Breast epithelium (tissue), 4 donors: Measurements from ENCODE around the gene EDA. TPM values are rescaled to one million over a fixed set of nuclear protein-coding genes. Genes with fewer than 3 reads are reported as not detected.

Experiments
- DNase-seq, 2 donors: peaks; one replicate each; pipeline ENCODE4 v3.0.0-alpha.2; 2019; ENCODE audit warnings: low spot score in 2 of 2
- H3K27ac ChIP-seq, 2 donors: fragments of 200-600 bp; sonication (generic) in 1 of 2; one replicate each; pipeline ENCODE4 v1.5.1; 2016 to 2019; ENCODE audit warnings: mild to moderate bottlenecking in 1 of 2
- H3K27me3 ChIP-seq, 2 donors: fragments of 200-600 bp; sonication (generic) in 1 of 2; one replicate each; pipeline versions ENCODE4 v1.5.1 to v1.6.0; 2017 to 2019; ENCODE audit warnings: control low read depth in 1 of 2, mild to moderate bottlenecking in 1 of 2
- H3K36me3 ChIP-seq: fragments of 200-600 bp; one replicate; pipeline ENCODE4 v1.5.1; 2019
- H3K4me1 ChIP-seq, 2 donors: fragments of 200-600 bp; sonication (generic); one replicate each; pipeline ENCODE4 v1.5.1; 2016 to 2019; ENCODE audit warnings: control low read depth in 1 of 2
- H3K4me3 ChIP-seq, 3 donors: fragments of 200-600 bp; sonication (generic); 1 replicate in 2 of 3; 2 replicates in 1 of 3; pipeline ENCODE4 v1.5.1; 2016 to 2019; ENCODE audit warnings: mild to moderate bottlenecking in 3 of 3, moderate library complexity in 2 of 3
- H3K9me3 ChIP-seq, 2 donors: fragments of 200-600 bp; sonication (generic) in 1 of 2; one replicate each; pipeline ENCODE4 v1.5.1; 2016 to 2019; ENCODE audit warnings: control low read depth in 1 of 2
- CTCF ChIP-seq, 3 donors: fragments of 450-650 bp; IDR thresholded peaks; one replicate each; pipeline ENCODE4 v1.5.1; 2016 to 2017; ENCODE audit warnings: antibody characterized with exemption in 3 of 3, mild to moderate bottlenecking in 3 of 3, moderate library complexity in 3 of 3
- POLR2A ChIP-seq: fragments of 450-650 bp; IDR thresholded peaks from one replicate; pipeline ENCODE4 v1.6.1; 2016; ENCODE audit warnings: antibody characterized with exemption, mild to moderate bottlenecking, moderate library complexity
- POLR2AphosphoS5 ChIP-seq, 3 donors: sonication (generic); formaldehyde crosslinking; IDR thresholded peaks; one replicate each; pipeline ENCODE4 v1.6.1; 2017; ENCODE audit warnings: antibody characterized with exemption in 3 of 3
- intact Hi-C: fragments of 100-400 bp; cut with DNase I; formaldehyde crosslinking; loops from one replicate; pipeline ENCODE4 v1.15.1; 2023; ENCODE audit warnings: low total_unique reads
- total RNA-seq, 3 donors: library from RNA; depleted of rRNA; stranded (reverse); fragments of >200 nt; gene quantifications; one replicate each; pipeline ENCODE4 v1.1.0, GENCODE V29; 2016

The EDA gene
- total RNA-seq, 3 donors from 2014 or later = 3.6 to 6.7 (median 5.0) TPM

- Histone ChIP-seq H3K27ac (no peak overlapping the region), H3K4me1 (no peaks in the 10 kb centered on the region), H3K4me3 (no peak overlapping the region), H3K27me3 (peaks cover 0 to 11% of the 10 kb centered on the region in 2 donors), H3K36me3 (no peaks in the 10 kb centered on the region), H3K9me3 (peaks cover 7 to 10% of the 10 kb centered on the region in 2 donors)
- intact Hi-C loops = no loop called here
- no peak for TF ChIP-seq POLR2AphosphoS5 (IDR thresholded peaks at IDR 0.05)
- TF ChIP-seq POLR2A = no peak
- TF ChIP-seq CTCF (IDR thresholded peaks at IDR 0.05) = no peak
- DNase-seq = no peak
Measured at GRCh38 chrX:69759921-69760625, 144.2 kb downstream of the EDA start.

DNA sequence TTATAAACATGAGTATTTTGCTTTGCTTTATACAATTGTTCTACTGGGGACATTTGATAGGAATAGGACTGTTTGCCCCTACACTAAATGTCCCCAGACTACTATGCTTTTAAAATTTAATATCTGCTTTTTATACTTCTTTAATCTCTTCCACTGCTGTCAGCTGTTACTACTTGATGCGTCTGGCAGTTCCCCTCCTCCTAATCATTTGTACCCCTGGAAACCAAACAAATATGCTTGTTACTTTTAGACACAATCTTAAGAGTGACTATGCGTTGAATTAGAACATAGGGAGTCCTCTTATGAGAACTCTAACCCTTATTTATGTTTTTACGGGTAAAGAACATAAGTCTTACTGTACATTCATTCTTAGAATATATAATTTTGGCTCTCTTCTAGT, 145.7 kb downstream of the EDA start:
- DNase-seq = no peak
- intact Hi-C loops = no loop called here
- H3K27ac ChIP-seq = no peak overlapping the region
- TF ChIP-seq CTCF (IDR thresholded peaks at IDR 0.05) (no peak), POLR2AphosphoS5 (IDR thresholded peaks at IDR 0.05) (no peak), POLR2A (no peak)
- H3K4me3 ChIP-seq = no peak overlapping the region
- H3K36me3 ChIP-seq = no peaks in the 10 kb centered on the region
- peaks cover 0 to 3% of the 10 kb centered on the region in 2 donors for H3K9me3 ChIP-seq
- no peaks in the 10 kb centered on the region for H3K4me1 ChIP-seq
- peaks cover 0 to 11% of the 10 kb centered on the region in 2 donors for H3K27me3 ChIP-seq

DNA sequence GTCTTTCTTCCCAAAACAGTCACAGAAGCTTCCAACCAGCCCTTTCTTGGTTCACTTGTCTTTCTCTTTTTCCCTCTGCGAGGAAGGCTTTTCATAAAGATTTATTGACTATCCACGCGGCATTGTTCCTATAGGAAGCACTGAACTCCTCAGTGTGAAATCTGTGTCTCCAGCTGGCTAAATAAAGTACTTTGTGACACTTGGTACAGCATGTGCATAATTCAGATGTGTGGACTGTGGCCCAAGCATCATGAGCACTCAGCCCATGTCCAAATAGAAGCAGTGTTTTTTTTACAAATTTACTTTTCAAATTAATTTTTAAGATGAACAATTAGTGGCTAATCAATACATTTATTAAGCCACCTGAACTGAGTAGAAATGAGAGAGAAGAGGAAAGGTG, 146.4 kb downstream of the EDA start:
- no peak overlapping the region for H3K4me3 ChIP-seq
- peaks cover 0 to 11% of the 10 kb centered on the region in 2 donors for H3K27me3 ChIP-seq
- intact Hi-C loops = no loop called here
- H3K36me3 ChIP-seq = no peaks in the 10 kb centered on the region
- DNase-seq = no peak
- H3K4me1 ChIP-seq = no peaks in the 10 kb centered on the region
- H3K9me3 ChIP-seq = peaks cover 0 to 3% of the 10 kb centered on the region in 2 donors
- no peak overlapping the region for H3K27ac ChIP-seq
- TF ChIP-seq POLR2AphosphoS5 (IDR thresholded peaks at IDR 0.05) (no peak), CTCF (IDR thresholded peaks at IDR 0.05) (no peak), POLR2A (no peak)

DNA sequence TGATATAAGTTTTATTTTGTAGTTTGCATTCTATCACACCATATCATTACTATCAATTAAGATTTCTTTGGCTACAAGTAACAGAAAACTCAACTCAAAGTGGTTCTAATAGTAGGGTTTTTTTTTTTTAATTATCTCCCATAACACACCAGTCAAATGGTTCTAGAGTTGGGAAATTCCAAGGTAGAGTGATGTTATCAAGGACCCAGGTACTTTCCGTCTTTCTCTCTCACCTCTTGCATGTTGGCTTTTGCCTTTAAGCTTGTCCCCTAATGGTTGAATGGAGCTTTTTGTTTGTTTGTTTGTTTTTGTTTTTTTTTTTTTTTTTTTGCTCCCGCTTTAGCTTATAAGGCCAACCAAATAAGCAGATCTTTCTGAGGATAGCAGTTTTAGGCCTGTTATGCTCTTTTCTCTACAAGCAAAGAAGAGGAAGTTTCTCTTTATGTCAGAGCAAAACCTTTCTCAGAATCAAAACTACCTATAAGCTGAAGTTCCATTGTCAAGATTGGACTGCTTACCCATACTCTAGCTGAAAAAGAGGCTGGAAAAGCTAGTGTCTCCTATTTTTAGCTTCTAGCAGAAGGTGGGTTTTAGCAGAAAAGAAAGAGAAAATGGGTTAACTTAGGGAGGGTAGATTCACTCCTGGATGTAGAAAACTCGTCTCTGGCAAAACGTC, 177.5 kb downstream of the EDA start:
- Histone ChIP-seq H3K27me3 (peaks cover 0 to 24% of the 10 kb centered on the region in 2 donors), H3K4me1 (no peaks in the 10 kb centered on the region), H3K9me3 (peaks cover 0 to 15% of the 10 kb centered on the region in 2 donors), H3K36me3 (no peaks in the 10 kb centered on the region), H3K27ac (no peak overlapping the region), H3K4me3 (no peak overlapping the region)
- DNase-seq = no peak
- TF ChIP-seq CTCF (IDR thresholded peaks at IDR 0.05) = no peak
- TF ChIP-seq POLR2A = no peak
- intact Hi-C loops = no loop called here

DNA sequence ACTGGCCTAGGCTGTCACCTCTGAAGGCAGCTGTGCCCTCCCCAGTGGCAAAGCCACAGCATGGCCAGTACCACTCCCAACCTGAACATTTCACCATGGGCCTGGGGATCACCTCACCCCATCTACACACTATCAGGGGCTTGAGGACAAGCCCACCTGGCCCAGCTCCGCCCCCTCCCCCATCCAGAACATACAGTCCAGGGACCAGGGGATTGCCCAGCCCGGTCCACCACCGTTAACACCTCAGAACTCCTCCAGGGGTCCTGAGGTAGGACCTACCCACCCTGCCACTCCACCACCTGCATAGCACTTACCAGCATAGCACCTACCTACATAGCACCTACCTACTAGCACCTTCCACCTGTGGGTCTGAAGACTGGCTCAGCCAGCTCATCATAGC, 179.8 kb downstream of the EDA start:
- H3K9me3 ChIP-seq = peaks cover 0 to 23% of the 10 kb centered on the region in 2 donors
- H3K36me3 ChIP-seq = no peaks in the 10 kb centered on the region
- no peak overlapping the region for H3K27ac ChIP-seq
- intact Hi-C loops = no loop called here
- H3K27me3 ChIP-seq = peaks cover 0 to 24% of the 10 kb centered on the region in 2 donors
- no peak for DNase-seq
- TF ChIP-seq POLR2AphosphoS5 (IDR thresholded peaks at IDR 0.05) (no peak), CTCF (IDR thresholded peaks at IDR 0.05) (no peak), POLR2A (no peak)
- no peaks in the 10 kb centered on the region for H3K4me1 ChIP-seq
- no peak overlapping the region for H3K4me3 ChIP-seq
